Nephron (organoid): ENCODE results near the gene IPCEF1.

Experiments
- H3K27ac Mint-ChIP-seq, 3 experiments: 2 replicates each; pipeline ENCODE4 v1.8.0; 2020; ENCODE audit warnings: mixed read lengths in 3 of 3, mild to moderate bottlenecking in 2 of 3, moderate library complexity in 1 of 3
- H3K27me3 Mint-ChIP-seq: 2 replicates; pipeline ENCODE4 v1.8.0; 2021; ENCODE audit warnings: low read depth, mild to moderate bottlenecking, moderate library complexity, mixed read lengths
- H3K36me3 Mint-ChIP-seq: 2 replicates; pipeline ENCODE4 v1.8.0; 2020; ENCODE audit warnings: low read depth, mixed read lengths
- H3K4me1 Mint-ChIP-seq: 2 replicates; pipeline ENCODE4 v1.8.0; 2020; ENCODE audit warnings: mixed read lengths
- H3K4me3 Mint-ChIP-seq, 3 experiments: 2 replicates each; pipeline ENCODE4 v1.8.0; 2020; ENCODE audit warnings: mild to moderate bottlenecking in 3 of 3, mixed read lengths in 3 of 3, moderate library complexity in 2 of 3
- H3K9me3 Mint-ChIP-seq: 2 replicates; pipeline ENCODE4 v1.8.0; 2020; ENCODE audit warnings: mixed read lengths
- CTCF ChIP-seq, 3 experiments: fragments of 200-600 bp; sonication (generic); IDR thresholded peaks; one replicate each; pipeline ENCODE4 v1.5.0; 2021; ENCODE audit warnings: antibody characterized with exemption in 3 of 3; ENCODE audit not compliant: unreplicated experiment in 3 of 3

IPCEF1 gene

GRCh38 chr6:154274168-154274567 lies 82.4 kb downstream of the IPCEF1 start:
- TF ChIP-seq CTCF (IDR thresholded peaks at IDR 0.05; ENCODE audit: unreplicated experiment in 3 of 3): no peak
- peaks cover 24% of the 10 kb centered on the region for H3K4me1 Mint-ChIP-seq

DNA sequence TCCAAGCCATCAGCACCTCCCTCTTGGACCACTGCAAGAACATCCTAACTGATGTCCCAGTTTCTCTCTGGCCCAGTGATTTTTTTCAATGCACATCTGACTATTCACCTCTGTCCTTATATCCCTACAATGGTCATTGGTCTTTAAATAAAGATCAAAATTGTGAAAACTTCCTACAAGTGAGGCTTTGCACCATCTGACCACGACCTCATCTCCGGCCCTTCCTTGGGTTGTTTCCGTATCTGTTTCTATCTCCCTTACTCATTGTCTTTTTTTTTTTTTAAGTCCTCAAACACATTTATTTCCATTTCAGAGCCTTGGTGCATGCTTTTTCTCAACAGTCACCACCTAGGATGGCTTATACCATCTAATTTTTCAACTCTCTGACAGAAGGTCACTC lies 88.1 kb downstream of the IPCEF1 start:
- no peaks in the 10 kb centered on the region for H3K27me3 Mint-ChIP-seq
- H3K9me3 Mint-ChIP-seq: peaks cover 9% of the 10 kb centered on the region
- H3K36me3 Mint-ChIP-seq: peaks cover 5% of the 10 kb centered on the region
- H3K4me1 Mint-ChIP-seq: peaks cover 7% of the 10 kb centered on the region
- H3K27ac Mint-ChIP-seq: no peak overlapping the region
- no peak overlapping the region for H3K4me3 Mint-ChIP-seq
- no peak for TF ChIP-seq CTCF (IDR thresholded peaks at IDR 0.05; ENCODE audit: unreplicated experiment in 3 of 3)

More at GRCh38 chr6:154274168-154274567, 82.4 kb downstream of the IPCEF1 start:
- Mint-ChIP-seq H3K27me3 (peaks cover 16% of the 10 kb centered on the region), H3K27ac (no peak overlapping the region), H3K9me3 (no peaks in the 10 kb centered on the region), H3K4me3 (no peak overlapping the region), H3K36me3 (no peaks in the 10 kb centered on the region)

DNA sequence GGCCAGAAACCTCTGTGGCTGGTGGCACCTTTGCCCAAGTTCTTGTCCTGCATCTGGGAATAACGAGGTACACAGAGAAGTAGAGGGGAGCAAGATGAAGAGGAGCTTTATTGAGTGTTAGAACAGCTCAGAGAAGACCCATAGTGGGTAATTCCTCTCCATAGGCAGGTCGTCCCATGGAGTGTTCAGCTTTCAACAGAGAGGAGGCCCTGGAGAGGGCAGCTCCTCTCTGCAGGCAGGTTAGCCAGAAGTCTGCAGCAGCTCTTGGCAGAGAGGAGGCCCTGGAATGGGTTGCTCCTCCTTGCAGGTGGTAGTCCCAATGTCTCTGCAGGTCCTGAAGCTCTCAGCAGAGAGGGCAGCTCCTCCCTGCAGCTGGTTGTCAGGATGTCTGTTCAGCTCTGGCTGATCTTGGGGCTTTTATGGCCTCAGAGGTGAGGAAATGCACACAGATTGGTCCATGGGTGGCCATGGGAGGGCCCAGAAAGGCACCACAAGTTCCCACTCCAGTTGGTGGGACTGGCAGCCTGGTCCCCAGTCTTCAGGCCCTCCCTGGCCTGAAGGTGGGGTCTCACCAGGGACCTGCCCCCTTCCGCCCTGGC lies 89.0 kb downstream of the IPCEF1 start:
- Mint-ChIP-seq H3K36me3 (peaks cover 5% of the 10 kb centered on the region), H3K4me3 (no peak overlapping the region), H3K27ac (no peak overlapping the region), H3K9me3 (peaks cover 9% of the 10 kb centered on the region), H3K27me3 (no peaks in the 10 kb centered on the region), H3K4me1 (no peaks in the 10 kb centered on the region)
- TF ChIP-seq CTCF (IDR thresholded peaks at IDR 0.05; ENCODE audit: unreplicated experiment in 3 of 3): no peak

DNA sequence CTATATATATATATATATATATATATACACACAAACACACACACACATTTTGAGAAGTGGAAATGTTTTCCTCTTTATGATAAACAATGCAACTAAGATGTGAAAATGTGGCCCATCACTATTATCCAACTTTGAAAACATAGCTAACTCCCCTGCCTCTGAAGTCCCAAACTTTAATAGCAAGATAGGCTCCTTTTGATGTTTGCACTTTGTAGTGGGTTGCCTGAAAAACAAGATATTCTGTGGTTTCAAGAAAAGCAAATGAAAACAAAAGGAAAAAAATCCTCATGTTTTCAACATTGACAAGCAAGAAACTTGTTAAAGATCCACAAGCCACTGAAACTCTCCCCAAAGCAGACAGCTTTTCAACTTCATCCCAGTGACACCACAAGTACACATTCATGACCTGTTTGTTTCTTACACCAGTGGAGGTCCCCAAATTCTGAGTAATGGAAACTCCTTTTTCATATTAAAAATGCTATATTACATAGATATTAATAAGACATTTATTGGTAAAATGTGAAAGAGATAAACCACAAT lies 90.0 kb downstream of the IPCEF1 start:
- Mint-ChIP-seq H3K27ac (no peak overlapping the region), H3K4me3 (no peak overlapping the region), H3K4me1 (no peaks in the 10 kb centered on the region), H3K27me3 (no peaks in the 10 kb centered on the region), H3K36me3 (peaks cover 5% of the 10 kb centered on the region), H3K9me3 (peaks cover 9% of the 10 kb centered on the region)
- TF ChIP-seq CTCF (IDR thresholded peaks at IDR 0.05; ENCODE audit: unreplicated experiment in 3 of 3): no peak

DNA sequence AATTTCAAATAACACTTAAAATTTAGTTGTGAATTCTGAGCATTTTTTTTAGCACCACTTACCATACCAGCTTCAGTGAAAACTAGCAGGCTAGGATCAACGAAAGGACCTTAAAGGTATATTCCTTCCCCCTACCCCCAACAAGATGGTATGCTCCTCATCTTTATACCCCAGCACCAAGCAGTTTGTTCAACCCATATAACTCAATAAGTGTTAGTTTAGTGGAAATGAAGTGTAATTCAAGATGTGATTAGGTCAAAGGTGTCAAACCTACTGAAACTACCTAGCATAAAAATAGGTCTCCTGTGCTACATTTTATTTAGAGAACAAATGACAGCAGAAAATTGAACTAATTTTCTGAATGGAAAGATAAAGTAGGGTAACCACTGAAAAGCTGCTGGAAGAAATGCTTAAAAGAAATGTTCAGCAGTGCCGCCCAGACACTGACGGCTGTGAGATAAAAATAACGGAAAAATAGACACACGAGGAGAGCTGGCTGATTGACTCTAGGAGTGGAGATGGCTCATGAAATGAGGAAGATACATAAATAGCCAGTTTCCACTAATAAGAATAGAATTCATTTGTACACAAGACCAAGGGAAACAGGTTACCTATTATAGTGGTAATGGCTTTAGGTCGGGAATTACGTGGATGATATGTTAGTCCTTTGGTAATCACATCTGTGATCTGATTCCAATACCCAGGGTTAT lies 94.8 kb downstream of the IPCEF1 start:
- Mint-ChIP-seq H3K9me3 (peaks cover 7% of the 10 kb centered on the region), H3K36me3 (peaks cover 5% of the 10 kb centered on the region), H3K4me3 (no peak overlapping the region), H3K4me1 (no peaks in the 10 kb centered on the region), H3K27ac (no peak overlapping the region), H3K27me3 (no peaks in the 10 kb centered on the region)
- TF ChIP-seq CTCF (IDR thresholded peaks at IDR 0.05; ENCODE audit: unreplicated experiment in 3 of 3): no peak
